ENCODE results near the gene LRP1B.
A peak's percentile ranks its signal among the peaks of the same experiment; 100 is the strongest.

Gene LRP1B

GRCh38 chr2:141501752-141502151 lies 629.1 kb downstream of the LRP1B start (continued):
- TF ChIP-seq ZC3H10 (CRISPR knock-in tag; IDR thresholded peaks at IDR 0.05) (no peak), ARNTL (CRISPR knock-in tag; IDR thresholded peaks at IDR 0.05; ENCODE audit: borderline replicate concordance, low read depth) (no peak), SNAI2 (CRISPR knock-in tag; IDR thresholded peaks at IDR 0.05) (no peak)

DNA sequence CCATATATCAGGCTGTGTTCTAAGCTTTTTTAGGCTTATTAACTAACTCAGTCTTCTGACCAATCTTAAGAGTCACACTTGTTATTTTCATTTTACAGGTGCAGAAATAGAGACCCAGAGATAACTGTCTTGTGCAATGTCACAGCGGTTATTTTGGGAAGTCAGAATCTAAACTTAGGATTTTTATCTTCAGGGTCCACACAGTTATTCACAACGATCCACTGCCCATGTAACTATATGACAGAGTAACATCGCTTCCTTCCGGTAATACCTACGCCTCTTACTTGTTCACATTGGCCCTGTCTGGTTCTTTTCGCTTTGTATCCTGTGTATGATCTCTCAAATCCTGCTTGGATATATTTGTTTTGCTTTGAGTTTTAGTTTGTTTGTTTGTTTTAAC lies 631.7 kb downstream of the LRP1B start:
- no peak for TF ChIP-seq BACH2 (CRISPR knock-in tag; IDR thresholded peaks at IDR 0.05; ENCODE audit: borderline replicate concordance)
- TF ChIP-seq ZNF565 (CRISPR knock-in tag; conservative IDR thresholded peaks at IDR 0.05; ENCODE audit: low read depth): no peak
- no peak for TF ChIP-seq ZNF8 (CRISPR knock-in tag; IDR thresholded peaks at IDR 0.05)
- no peak for TF ChIP-seq ZNF70 (CRISPR knock-in tag; IDR thresholded peaks at IDR 0.05)
- no peak for TF ChIP-seq PATZ1 (CRISPR knock-in tag; IDR thresholded peaks at IDR 0.05; ENCODE audit: borderline replicate concordance)
- TF ChIP-seq POU6F1 (CRISPR knock-in tag; IDR thresholded peaks at IDR 0.05; ENCODE audit: borderline replicate concordance, low read depth): no peak
- no peak for TF ChIP-seq ESRRG (CRISPR knock-in tag; IDR thresholded peaks at IDR 0.05)
- no peak for TF ChIP-seq CSRNP3 (CRISPR knock-in tag; IDR thresholded peaks at IDR 0.05)
- ATAC-seq: no peak

DNA sequence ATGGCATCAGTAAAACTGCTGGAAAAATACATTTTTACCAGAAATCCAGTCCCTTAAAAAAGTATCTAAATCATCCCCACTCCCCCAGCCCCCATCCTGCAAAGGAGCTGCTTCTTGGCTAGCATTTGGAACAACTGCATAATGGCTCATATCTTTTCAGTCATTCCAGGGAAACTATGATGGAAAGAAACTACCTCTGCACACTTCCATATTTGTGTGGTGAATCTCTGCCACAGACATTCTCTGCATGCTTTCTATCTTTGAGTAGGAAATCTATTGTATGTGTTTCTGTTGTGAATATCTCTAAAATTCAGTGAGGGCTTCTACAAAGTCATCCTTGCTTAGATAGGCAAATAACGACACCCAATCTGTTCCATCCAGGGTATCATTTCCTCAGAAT lies 632.3 kb downstream of the LRP1B start:
- peak; percentile 43; the same call in 1 of the 2 replicates for TF ChIP-seq ISL1 (CRISPR knock-in tag; IDR thresholded peaks at IDR 0.05)
- no peak for TF ChIP-seq ZNF70 (CRISPR knock-in tag; IDR thresholded peaks at IDR 0.05)
- peak; percentile 86 for ATAC-seq

DNA sequence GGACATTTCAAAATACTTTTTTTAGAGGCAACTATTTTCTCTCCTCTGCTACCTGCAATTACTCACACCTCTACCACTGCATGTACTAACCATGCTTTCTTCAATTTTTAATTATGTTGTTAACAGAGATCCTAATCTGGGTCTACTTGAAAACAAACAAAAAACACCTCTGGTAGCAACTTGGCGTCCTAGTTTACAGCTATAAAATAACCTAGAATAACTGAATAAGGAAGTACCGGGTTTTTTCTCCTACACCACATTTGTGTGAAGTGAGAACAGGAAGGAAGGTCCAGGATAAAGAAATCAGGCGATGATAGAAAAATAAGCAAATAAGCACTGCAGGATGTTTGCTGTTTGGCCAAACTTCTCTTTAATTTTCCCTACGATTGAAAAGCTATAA lies 633.5 kb downstream of the LRP1B start:
- no peak for TF ChIP-seq ZNF70 (CRISPR knock-in tag; IDR thresholded peaks at IDR 0.05)
- no peak for TF ChIP-seq PATZ1 (CRISPR knock-in tag; IDR thresholded peaks at IDR 0.05; ENCODE audit: borderline replicate concordance)
- TF ChIP-seq ESRRG (CRISPR knock-in tag; IDR thresholded peaks at IDR 0.05): no peak
- no peak for TF ChIP-seq TSHZ2 (CRISPR knock-in tag; IDR thresholded peaks at IDR 0.05)
- TF ChIP-seq ZFP30 (CRISPR knock-in tag; IDR thresholded peaks at IDR 0.05): no peak
- ATAC-seq: no peak

DNA sequence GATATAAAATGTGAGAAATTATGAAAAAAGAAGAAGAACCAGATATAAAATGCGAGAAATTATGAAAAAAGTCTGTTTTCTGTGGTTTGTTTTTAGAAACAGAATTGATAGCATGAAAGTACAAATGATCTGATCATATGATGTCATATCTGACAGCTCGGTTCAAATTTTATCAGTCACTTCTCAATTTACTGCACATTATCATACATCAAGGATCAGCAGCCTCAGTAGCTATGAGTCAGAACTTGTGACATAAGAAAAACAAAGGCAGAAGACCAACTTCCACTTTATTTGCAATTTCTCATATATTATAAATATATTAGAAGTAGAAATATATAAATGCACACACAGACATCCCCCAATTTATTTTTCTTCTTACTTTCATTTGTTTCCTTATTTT lies 634.0 kb downstream of the LRP1B start:
- TF ChIP-seq ISL1 (CRISPR knock-in tag; IDR thresholded peaks at IDR 0.05): peak; percentile 80
- no peak for TF ChIP-seq OSR1 (CRISPR knock-in tag; IDR thresholded peaks at IDR 0.05)
- no peak; the same call in 1 of the 2 replicates for TF ChIP-seq CREB5 (CRISPR knock-in tag; IDR thresholded peaks at IDR 0.05; ENCODE audit: low read depth)
- no peak for ATAC-seq

Measured in SK-N-SH treated with all-trans-retinoic acid at 6 μM for 48 hours (cell line).